Neuron (in vitro differentiated cells): ENCODE data around the gene RNF31.

Source experiments
- H2AFZ ChIP-seq: one replicate; pipeline ENCODE4 v1.6.1; 2013; ENCODE audit warnings: low read depth, mild to moderate bottlenecking, inconsistent platforms, low read length, moderate library complexity
- H3K27me3 ChIP-seq: one replicate; pipeline ENCODE4 v1.6.1; 2013; ENCODE audit warnings: low read length; ENCODE audit not compliant: insufficient read depth
- H3K36me3 ChIP-seq: one replicate; pipeline ENCODE4 v1.6.1; 2013; ENCODE audit warnings: low read length; ENCODE audit not compliant: insufficient read depth
- H3K4me1 ChIP-seq: one replicate; pipeline ENCODE4 v1.6.1; 2013; ENCODE audit warnings: low read length; ENCODE audit not compliant: insufficient read depth
- H3K4me3 ChIP-seq: 2 replicates; pipeline ENCODE4 v1.5.1; 2013; ENCODE audit warnings: mild to moderate bottlenecking, low read length, moderate library complexity
- H3K9me3 ChIP-seq: one replicate; pipeline ENCODE4 v1.6.1; 2013; ENCODE audit warnings: low read length

Gene RNF31

DNA sequence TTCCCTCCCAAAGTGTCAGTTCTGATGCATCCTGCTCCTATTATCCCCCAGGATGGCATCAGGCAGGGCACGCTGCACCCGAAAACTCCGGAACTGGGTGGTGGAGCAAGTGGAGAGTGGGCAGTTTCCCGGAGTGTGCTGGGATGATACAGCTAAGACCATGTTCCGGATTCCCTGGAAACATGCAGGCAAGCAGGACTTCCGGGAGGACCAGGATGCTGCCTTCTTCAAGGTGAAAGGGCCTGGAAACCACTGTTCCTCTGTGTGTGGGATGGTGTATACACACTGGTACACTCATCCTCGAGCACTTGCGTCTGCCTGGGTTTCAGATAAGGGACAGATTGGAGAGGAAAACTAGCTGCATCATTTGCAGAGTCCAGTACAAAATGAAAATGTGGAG lies 14.8 kb downstream of the RNF31 start:
- Histone ChIP-seq H3K36me3 (peaks cover 60% of the 10 kb centered on the region), H2AFZ (no peak overlapping the region), H3K9me3 (no peaks in the 10 kb centered on the region), H3K4me3 (peak overlapping the region; percentile 55), H3K4me1 (peaks cover 19% of the 10 kb centered on the region), H3K27me3 (no peaks in the 10 kb centered on the region)

DNA sequence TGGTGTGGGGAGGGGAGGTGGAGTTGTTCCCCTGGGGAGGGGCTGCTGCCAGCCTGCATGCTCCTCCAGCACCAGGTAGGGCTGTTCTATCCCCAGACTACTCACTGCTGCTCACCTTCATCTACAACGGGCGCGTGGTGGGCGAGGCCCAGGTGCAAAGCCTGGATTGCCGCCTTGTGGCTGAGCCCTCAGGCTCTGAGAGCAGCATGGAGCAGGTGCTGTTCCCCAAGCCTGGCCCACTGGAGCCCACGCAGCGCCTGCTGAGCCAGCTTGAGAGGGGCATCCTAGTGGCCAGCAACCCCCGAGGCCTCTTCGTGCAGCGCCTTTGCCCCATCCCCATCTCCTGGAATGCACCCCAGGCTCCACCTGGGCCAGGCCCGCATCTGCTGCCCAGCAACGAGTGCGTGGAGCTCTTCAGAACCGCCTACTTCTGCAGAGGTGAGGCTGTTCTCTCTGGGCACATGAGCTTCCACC lies 17.3 kb downstream of the RNF31 start:
- H3K36me3 ChIP-seq: peaks cover 45% of the 10 kb centered on the region
- no peak overlapping the region for H2AFZ ChIP-seq
- H3K9me3 ChIP-seq: no peaks in the 10 kb centered on the region
- no peak overlapping the region for H3K4me3 ChIP-seq
- H3K27me3 ChIP-seq: no peaks in the 10 kb centered on the region
- peaks cover 19% of the 10 kb centered on the region for H3K4me1 ChIP-seq

DNA sequence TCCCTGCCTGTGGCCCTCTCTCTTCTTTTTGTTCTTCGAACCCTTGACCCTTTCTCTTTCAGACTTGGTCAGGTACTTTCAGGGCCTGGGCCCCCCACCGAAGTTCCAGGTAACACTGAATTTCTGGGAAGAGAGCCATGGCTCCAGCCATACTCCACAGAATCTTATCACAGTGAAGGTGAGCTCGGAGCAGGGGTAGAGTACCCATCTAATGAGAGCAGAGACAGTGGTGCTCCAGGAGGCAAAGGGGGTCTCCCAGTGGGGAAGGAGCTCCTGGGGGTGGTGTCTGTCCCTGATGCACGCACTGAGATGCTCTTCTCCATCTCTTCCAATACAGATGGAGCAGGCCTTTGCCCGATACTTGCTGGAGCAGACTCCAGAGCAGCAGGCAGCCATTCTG lies 18.5 kb downstream of the RNF31 start:
- H2AFZ ChIP-seq: no peak overlapping the region
- H3K4me3 ChIP-seq: no peak overlapping the region
- peaks cover 14% of the 10 kb centered on the region for H3K4me1 ChIP-seq
- no peaks in the 10 kb centered on the region for H3K9me3 ChIP-seq
- no peaks in the 10 kb centered on the region for H3K27me3 ChIP-seq
- H3K36me3 ChIP-seq: peaks cover 33% of the 10 kb centered on the region

DNA sequence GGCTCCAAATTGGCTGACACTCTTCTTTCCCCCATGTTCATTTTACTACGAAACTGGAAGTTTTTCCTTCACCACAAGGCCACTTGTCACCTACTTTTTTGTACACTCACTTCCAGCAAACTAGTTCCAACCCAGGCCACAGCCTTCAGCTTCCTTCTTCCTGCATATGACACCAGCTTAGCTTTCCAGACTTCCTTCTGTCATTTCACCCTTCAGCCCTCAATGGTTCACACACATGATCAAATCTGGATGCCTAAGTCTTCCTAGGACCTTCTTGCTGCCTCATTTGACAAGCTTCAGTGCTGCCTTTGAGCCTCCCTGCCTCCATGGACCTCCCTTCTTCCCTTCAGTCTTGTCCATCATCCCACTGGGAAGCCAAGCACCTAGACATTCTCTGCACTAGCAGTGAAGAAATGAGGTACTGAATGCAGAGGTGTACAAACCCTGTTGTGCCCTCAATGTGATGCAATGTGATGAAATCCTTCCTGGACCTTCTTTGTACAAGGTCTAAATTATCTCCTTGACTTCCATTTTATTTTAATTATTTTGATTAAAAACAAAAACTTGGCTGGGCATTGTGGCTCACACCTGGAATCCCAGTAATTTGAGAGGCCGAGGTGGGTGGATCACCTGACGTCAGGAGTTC lies 20.3 kb downstream of the RNF31 start:
- Histone ChIP-seq H3K36me3 (peaks cover 33% of the 10 kb centered on the region), H3K4me1 (no peaks in the 10 kb centered on the region), H2AFZ (no peak overlapping the region), H3K4me3 (no peak overlapping the region), H3K9me3 (no peaks in the 10 kb centered on the region), H3K27me3 (no peaks in the 10 kb centered on the region)

DNA sequence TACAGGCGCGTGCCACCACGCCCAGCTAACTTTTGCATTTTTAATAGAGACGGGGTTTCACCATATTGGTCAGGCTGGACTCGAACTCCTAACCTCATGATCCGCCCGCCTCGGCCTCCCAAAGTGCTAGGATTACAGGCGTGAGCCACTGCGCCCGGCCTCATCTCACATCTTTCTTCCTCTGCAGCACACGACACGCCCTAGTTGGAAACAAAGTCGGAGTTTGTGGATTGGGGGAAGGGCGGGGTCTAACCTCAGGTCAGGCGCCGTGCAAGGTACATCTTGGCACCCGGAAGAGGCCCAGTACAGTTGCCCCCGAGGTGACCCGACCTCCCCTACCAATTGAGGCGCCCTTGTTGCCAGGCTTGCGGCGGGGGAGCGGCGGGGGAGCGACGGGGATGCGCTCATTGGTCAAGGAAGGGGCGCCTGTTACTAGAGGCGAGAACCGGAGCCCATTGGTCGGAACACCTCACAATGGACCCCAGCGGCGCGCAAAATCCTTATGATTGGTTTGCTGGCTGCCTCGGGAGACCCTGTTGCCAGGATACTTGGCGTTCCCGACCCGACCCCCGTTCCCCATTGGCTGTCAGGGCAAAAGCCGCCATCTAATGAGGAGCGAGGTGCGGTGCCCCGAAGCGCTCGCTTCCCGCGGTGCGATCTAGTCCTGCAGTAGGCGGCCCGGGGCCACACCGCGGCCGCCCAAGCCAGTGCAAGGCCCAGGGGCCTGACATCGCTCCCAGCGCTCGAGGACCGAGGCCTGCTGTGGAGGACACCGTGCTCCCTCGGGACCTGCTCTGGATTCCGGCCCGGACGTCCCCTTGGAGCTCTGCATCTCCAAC lies 24.3 kb downstream of the RNF31 start, which contains the start of gene REC8:
Gene REC8 (plus strand): TSS at position 659 of the 839 bp plus-strand sequence. CDS start 473 bp downstream, outside the sequence.
- Histone ChIP-seq H2AFZ (no peak within 1 kb of the TSS), H3K9me3 (no peaks in the 10 kb centered on the region), H3K27me3 (no peaks in the 10 kb centered on the region), H3K36me3 (peaks cover 3% of the 10 kb centered on the region), H3K4me3 (peak within 1 kb of the TSS; percentile 15), H3K4me1 (no peaks in the 10 kb centered on the region)

DNA sequence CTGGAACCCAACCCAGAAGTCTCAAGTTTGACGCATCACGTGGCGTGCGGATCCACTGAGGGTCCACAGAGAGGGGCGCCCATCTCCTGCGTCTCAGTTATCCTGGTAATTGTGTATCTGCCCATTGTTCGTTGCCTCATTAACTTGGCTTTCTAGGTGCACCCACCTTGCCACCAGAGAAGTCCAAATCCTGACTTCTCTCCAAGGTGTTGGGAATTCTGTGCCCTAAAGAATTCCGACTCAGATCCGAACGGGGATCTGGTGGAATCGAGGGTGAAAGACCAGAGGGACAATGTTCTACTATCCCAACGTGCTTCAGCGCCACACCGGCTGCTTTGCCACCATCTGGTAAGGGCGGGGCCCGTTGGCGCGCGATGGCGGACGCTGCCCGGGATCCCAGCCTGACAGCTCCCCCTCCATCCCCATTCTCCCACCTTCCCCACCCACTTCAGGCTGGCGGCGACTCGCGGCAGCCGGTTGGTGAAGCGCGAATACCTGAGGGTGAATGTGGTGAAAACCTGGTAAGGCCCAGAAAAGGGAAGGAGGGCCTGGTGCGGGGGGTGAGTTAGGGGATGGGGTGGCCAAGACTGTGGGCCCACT lies 25.1 kb downstream of the RNF31 start:
- H3K4me1 ChIP-seq: no peaks in the 10 kb centered on the region
- H3K9me3 ChIP-seq: no peaks in the 10 kb centered on the region
- H3K4me3 ChIP-seq: peak overlapping the region; percentile 15
- peaks cover 4% of the 10 kb centered on the region for H3K36me3 ChIP-seq
- H3K27me3 ChIP-seq: no peaks in the 10 kb centered on the region
- no peak overlapping the region for H2AFZ ChIP-seq

DNA sequence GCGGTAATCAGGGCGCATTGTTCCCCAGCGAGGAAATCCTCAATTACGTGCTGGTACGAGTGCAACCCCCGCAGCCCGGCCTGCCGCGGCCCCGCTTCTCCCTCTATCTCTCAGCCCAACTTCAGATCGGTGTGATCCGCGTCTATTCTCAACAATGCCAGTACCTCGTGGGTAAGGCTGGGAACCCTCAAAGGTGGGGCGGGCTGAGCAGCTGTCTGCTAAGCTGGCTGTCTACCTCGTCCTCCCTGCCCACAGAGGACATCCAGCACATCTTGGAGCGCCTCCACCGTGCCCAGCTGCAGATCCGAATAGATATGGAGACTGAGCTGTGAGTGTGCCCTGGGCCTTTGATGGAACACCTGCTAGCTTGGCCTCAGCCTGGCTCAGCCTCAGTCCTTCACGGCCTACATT lies 25.6 kb downstream of the RNF31 start:
- Histone ChIP-seq H3K9me3 (no peaks in the 10 kb centered on the region), H2AFZ (no peak overlapping the region), H3K27me3 (no peaks in the 10 kb centered on the region), H3K4me3 (no peak overlapping the region), H3K4me1 (no peaks in the 10 kb centered on the region), H3K36me3 (peaks cover 4% of the 10 kb centered on the region)

DNA sequence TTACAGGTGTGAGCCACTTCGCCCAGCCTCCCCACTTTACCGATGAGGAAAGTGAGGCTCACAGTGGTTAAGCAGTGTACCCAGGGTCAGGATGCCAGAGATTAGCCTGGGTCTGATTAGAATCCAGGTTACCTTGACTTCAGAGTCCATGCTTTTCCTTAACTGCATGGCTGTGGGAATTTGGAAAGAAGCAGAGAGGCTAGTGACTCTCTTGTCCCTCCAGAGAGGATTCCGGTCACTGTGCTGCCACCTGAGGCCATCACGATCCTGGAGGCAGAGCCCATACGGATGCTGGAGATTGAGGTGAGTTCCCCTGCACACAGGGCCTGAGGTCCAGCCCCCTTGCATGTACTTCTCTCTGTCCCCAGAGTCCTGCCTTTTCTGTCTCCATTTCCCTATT lies 29.3 kb downstream of the RNF31 start:
- H2AFZ ChIP-seq: no peak overlapping the region
- no peak overlapping the region for H3K4me3 ChIP-seq
- no peaks in the 10 kb centered on the region for H3K9me3 ChIP-seq
- no peaks in the 10 kb centered on the region for H3K4me1 ChIP-seq
- no peaks in the 10 kb centered on the region for H3K27me3 ChIP-seq
- H3K36me3 ChIP-seq: peaks cover 32% of the 10 kb centered on the region

DNA sequence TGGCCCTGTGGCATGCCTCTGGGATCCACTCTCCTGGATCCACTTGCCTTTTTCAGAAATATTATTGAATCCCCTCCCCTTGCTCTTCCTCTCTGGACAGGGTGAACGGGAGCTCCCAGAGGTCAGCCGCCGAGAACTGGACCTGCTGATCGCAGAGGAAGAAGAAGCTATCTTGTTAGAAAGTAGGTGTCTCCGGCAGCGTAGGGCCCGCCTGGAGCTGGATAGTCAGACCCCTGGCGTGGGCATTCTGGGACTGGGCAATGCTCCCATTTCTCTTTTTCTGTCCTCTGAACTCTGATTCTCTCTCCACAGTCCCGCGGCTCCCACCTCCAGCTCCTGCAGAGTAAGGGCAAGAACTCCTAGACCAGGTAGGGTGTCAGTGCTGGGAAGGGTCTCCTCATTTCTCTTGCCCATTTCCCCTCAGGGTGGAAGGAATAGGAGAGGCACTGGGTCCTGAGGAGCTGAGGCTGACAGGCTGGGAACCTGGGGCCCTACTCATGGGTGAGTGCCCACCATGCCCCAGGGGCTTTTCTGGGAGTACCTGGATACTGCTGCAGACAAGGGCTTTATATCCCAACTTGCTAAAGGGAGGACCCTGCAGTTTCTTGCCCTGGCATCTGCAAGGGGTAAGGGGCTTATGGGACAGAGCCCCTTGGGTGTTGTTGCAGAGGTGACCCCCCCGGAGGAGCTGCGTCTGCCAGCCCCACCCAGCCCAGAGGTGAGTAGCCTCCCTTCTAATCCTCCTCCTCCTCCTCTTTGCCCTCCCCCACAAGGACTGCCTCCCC lies 29.9 kb downstream of the RNF31 start:
- Histone ChIP-seq H2AFZ (no peak overlapping the region), H3K4me1 (no peaks in the 10 kb centered on the region), H3K4me3 (no peak overlapping the region), H3K27me3 (no peaks in the 10 kb centered on the region), H3K36me3 (peaks cover 39% of the 10 kb centered on the region), H3K9me3 (no peaks in the 10 kb centered on the region)

DNA sequence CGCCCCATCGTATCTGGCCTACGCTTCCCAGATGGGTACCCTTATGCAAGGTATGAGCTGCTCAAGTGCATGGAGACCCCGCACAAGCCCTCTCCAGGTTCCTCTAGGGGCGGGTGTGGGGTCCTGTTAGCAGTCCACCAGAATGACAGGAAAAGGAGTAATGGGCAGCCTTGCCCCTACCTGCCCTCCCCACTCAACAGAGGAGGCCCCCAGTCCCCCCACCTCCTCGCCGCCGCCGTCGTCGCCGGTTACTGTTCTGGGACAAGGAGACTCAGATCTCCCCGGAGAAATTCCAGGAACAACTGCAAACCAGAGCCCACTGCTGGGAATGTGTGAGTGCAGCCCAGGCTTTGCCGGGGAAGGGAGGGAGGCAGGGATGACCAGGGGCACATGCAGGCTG lies 30.6 kb downstream of the RNF31 start:
- Histone ChIP-seq H3K27me3 (no peaks in the 10 kb centered on the region), H3K9me3 (no peaks in the 10 kb centered on the region), H3K4me3 (no peak overlapping the region), H2AFZ (no peak overlapping the region), H3K36me3 (peaks cover 45% of the 10 kb centered on the region), H3K4me1 (no peaks in the 10 kb centered on the region)

DNA sequence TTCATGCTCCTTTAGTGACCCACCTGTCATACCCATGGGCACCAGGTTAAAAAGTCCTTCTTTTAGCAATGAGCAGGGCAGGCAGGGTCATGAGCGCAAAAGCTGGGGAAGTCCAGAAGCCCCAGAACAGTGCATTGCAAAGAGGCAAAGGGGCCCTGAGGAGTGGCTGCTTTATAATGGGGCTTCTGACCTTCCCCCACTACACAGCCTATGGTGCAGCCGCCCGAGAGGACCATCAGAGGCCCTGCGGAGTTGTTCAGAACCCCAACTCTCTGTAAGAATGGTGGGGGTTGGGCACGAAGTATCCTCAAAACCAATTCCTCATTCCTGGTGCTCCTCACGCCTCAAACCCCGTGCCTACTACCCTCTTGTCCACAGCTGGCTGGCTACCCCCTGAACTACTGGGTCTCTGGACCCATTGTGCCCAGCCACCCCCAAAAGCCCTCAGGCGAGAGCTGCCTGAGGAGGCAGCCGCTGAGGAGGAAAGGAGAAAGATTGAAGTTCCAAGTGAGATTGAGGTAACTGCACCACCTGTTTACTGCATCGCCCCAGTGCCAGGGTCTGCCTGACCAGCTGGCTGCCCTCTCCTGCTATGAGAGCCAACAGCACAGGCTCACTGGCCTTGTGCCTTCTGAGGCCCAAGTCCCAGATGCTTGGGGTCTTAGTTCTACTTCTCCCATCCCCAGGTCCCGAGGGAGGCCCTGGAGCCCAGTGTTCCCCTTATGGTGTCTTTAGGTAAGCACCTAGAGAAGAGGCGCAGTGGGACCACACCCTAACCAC lies 31.3 kb downstream of the RNF31 start:
- Histone ChIP-seq H2AFZ (no peak overlapping the region), H3K4me3 (no peak overlapping the region), H3K27me3 (no peaks in the 10 kb centered on the region), H3K36me3 (peaks cover 51% of the 10 kb centered on the region), H3K9me3 (no peaks in the 10 kb centered on the region), H3K4me1 (no peaks in the 10 kb centered on the region)

DNA sequence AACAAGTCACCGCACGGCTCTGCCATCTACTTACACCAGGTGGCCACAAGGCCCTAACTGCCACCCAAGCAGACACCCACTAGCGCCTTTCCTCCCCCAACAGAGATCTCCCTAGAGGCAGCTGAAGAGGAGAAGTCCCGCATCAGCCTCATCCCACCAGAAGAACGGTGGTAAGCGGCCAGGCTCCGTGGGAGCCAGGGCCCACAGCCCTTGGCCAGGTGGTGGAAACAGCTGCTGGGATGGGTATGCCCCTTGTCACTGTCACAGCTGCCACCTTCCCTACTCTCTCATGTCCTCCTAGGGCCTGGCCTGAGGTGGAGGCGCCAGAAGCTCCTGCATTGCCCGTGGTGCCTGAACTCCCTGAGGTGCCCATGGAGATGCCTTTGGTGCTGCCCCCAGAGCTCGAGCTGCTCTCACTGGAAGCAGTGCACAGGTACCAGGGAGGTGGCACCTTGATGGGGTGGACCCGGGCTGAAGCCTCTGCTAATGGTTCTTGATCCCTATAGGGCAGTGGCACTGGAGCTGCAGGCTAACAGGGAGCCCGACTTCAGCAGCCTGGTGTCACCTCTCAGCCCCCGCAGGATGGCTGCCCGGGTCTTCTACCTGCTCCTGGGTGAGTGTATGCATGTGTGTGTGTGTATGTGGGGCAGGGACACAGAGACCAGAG lies 32.1 kb downstream of the RNF31 start:
- Histone ChIP-seq H3K4me3 (no peak overlapping the region), H3K27me3 (no peaks in the 10 kb centered on the region), H3K4me1 (no peaks in the 10 kb centered on the region), H3K36me3 (peaks cover 59% of the 10 kb centered on the region), H3K9me3 (no peaks in the 10 kb centered on the region), H2AFZ (no peak overlapping the region)
